HG02870 (cell line): ENCODE measurements around the gene HOXC13.

Experiments
- ATAC-seq: cut with Tn5 transposase; IDR thresholded peaks from one replicate; pipeline ENCODE4 v1.9.1; 2021; ENCODE audit warnings: mild to moderate bottlenecking, moderate library complexity; ENCODE audit not compliant: unreplicated experiment

The HOXC13 gene

DNA sequence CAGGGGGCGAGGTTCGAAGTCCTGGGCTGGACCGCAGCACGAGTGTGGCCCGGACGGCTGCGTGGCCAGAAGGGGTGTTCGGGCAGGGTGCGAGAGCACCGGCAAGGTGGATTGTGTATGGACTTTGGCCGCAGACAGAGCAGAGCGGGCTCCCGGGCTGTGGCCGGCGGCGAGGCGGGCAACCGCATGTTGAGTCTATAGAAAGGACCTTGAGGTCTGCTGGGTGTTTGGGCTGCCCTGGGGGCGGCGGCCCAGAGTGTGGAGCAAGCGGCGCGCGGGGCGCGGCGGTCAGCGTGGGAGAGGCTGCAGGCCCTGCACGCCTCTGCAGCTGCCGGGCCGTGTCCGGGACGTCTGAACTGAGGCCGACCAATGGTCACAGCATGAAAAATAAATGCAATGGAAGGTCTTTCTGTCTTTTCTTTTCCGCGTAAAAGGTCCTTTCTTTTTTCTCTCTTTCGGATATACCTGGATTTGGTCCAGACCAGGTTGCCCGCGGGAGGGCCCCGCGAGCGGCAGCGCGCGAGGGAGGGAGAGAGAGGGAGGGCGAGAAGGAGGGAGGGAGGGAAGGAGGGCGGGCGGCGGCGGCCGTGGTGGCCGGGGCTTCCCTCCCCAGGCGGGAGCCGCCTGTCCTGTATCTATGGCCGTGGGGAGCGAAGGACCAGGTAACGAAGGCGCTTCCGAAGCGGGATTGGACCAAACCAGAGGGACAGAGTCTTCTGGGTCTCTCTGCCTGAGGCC, 55.8 kb downstream of the HOXC13 start:
- ATAC-seq: no peak

DNA sequence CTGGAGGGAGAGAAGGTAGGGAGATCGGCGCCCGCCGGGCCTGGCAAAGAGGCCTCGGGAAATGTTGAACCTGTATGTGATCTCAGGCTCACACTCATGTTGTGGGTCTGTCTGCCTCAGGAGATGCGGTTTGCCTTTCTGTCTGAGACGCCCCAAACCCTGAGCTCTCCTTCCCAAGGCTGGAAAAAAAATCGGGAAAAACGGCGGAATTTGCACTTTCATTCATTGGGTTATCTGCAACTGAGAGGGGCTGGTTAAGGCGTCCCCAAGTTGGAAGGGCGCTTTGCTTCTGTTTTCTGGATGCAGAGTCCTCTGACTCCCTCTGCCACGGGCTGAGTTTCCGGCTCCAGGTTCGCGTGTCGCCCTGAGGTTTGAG, 56.4 kb downstream of the HOXC13 start:
- no peak for ATAC-seq

DNA sequence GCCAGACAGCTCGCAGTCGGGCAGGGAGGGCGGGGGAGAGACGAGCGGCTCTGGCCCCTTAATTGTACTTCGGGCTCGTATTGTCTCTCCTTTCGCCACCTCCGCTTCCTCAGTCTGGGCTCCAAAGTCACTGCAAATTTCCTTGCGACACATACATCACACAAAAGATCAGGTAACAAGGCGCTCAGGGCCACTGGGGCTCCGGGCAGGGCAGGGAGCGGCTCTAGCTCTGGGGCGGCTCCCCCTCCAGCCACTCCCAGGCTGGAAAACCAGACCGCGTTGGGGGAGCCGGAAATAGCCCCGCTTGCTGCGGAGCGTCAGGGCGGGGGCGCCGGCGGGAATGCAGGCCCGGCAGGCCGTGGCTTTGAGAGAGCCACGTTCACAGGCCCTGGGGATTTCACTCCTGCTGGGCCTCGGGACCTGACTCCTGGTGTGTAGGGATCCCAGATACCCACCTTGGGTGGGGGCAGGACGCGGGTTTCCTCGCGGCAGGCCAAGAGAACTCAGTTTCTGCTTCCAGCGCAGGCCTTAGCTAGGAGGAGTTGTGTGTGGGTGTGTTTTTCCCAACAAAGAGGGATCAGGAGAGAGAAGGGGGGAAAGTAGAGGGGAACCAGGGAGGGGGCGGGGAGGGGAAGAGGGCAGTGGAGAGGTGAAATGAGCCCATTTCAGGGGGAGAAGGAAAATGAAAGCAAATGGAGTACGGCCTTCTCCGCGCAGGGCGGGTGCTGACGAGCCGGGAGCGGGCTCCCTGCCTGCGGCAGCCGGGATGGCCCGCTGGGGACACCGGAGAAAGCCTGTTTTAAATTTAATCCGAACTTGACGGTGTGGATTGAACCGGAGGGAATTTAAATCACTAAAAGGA, 57.0 kb downstream of the HOXC13 start:
- no peak for ATAC-seq
